HCEC 1CT (cell line): ENCODE measurements around the gene ACP7.
"Not testable (repeated sequence)": the region's sequence is repeated elsewhere in the genome, so short reads cannot be mapped to it uniquely, and the experiment has no call there.

Experiments used
- DNase-seq: peaks from one replicate; pipeline ENCODE4 v3.0.0-alpha.2; 2017

ACP7 gene, protein sequence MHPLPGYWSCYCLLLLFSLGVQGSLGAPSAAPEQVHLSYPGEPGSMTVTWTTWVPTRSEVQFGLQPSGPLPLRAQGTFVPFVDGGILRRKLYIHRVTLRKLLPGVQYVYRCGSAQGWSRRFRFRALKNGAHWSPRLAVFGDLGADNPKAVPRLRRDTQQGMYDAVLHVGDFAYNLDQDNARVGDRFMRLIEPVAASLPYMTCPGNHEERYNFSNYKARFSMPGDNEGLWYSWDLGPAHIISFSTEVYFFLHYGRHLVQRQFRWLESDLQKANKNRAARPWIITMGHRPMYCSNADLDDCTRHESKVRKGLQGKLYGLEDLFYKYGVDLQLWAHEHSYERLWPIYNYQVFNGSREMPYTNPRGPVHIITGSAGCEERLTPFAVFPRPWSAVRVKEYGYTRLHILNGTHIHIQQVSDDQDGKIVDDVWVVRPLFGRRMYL

GRCh38 chr19:39083983-39084731 is at the start of gene ACP7:
Gene ACP7, plus strand, starts transcription at chr19:39084368. Its CDS starts 902 bp downstream, at chr19:39085270.
- DNase-seq: no peak

DNA sequence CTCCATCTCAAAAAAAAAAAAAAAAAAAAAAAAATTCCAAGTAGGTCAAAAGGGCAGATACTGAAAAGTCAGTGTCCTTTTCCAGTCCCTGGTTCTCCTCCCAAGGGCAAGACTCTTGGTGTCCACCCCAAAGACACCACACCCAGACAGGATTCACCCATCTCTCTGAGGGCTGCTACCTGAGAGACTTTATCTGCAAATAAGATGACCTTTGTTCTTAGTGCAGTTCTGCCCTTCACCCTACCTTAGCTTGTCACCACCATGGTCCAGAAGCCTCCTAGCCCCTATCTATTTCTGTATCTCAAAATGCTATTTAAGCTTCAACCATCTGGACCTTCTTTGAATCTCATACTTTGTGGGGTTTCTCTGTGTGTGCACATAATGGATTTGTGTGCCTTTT is 47.6 kb upstream of the ACP7 start:
- DNase-seq: no peak

DNA sequence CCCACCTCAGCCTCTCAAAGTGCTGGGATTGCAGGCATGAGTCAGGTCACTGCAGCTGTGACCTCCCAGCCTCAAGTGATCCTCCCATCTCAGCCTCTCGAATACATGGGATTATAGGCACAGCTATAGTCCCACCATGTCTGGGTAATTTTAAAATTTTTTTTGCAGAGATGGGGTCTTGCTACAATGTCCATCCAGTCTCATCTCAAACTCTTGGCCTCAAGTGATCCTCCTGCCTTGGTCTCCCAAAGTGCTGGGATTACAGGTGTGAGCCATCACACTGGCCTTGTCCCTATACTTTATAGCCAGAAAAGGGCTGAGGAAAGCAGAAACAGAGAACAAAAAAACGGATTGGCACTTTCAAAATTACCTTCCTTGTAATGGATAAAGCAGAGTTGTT is 47.0 kb upstream of the ACP7 start:
- no peak for DNase-seq

- no peak for DNase-seq
These were observed 46.1 kb upstream of the ACP7 start for GRCh38 chr19:39038098-39038497.

- no peak for DNase-seq
These were observed 38.7 kb upstream of the ACP7 start for GRCh38 chr19:39045506-39045905.

DNA sequence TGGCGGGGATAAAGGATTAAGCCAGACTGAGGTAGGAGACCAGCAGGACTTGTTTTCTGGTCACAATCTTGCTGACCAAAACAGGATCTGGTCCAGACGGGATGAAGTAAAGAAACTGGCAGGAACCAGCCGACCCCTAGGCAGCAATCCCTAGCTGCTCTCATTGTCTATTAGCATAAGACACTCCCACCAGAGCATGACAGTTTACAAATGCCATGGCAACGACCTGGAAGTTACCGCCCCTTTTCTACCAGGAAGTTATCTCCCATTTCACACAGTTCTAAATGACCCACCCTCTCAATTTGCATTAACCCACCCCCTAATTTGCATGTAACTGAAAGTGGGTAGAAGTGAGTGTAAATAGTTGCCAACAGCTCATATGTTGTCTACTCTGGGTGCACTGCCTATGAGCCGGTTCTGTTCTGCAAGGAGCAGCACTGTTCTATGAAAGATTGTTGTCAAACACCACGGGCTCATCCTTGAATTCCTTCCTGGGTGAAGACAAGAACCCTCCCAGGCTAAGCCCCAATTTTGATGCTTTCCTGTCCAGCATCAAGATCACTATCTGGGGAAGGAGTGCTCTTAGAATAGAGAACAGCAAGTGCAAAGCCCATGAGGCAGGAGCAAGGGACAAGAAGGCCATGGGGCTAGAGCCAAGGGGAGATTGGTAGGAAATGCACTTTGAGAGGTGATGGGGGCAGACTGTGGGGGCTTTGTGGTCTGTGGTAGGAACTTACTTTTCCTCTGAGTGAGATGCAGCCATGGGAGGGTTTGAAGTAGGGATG is 37.9 kb upstream of the ACP7 start:
- no peak for DNase-seq

DNA sequence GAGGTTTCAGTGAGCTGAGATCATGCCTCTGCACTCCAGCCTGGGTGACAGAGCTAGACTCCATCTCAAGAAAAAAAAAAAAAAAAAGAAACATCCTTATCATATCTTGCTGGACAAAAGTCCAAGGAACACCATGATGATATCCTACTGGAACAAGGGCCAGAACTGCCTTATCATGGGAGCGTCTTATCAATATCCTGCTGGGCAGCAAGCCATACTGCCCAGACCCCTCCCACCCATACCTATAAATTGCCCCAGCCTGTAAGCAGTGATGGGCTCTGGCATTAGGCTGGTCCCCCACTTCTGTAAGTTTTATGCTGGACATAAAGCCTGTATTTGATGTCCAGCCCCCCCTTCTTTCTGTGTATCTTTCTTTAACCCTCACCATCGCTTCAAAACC is 37.1 kb upstream of the ACP7 start:
- no peak for DNase-seq

GRCh38 chr19:39052243-39052746 is 31.9 kb upstream of the ACP7 start:
- peak; percentile 36 for DNase-seq

- DNase-seq: no peak
These were observed 31.3 kb upstream of the ACP7 start for GRCh38 chr19:39052846-39053245.

- DNase-seq: no peak
These were observed 30.7 kb upstream of the ACP7 start for GRCh38 chr19:39053276-39054090.

GRCh38 chr19:39054091-39054470 is 30.1 kb upstream of the ACP7 start:
- DNase-seq: no peak

GRCh38 chr19:39057615-39058014 is 26.6 kb upstream of the ACP7 start:
- DNase-seq: no peak

- no peak for DNase-seq
These were observed 24.9 kb upstream of the ACP7 start for GRCh38 chr19:39059302-39059701.

- no peak for DNase-seq
These were observed 24.0 kb upstream of the ACP7 start for GRCh38 chr19:39060171-39060570.

GRCh38 chr19:39064405-39064804 is 19.8 kb upstream of the ACP7 start:
- no peak for DNase-seq

DNA sequence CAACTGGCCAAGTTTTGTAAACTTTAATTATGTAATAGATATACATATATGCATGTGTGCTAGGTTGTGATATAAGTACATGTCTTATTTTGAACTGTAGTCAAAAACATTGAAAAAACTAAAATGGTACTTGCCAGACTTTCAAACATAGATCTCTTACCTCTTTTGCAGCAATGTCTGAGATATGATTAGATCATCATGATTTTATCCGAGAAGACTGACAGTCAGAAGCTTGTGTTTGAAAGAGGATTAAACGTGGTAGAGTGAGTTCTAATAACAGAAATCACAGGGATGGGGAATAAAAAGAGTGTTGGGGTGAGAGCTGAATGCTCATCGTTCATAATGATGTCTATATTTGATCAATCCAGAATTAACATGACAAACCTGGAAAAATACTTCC is 18.2 kb upstream of the ACP7 start:
- DNase-seq: no peak

- no peak for DNase-seq
These were observed 17.1 kb upstream of the ACP7 start for GRCh38 chr19:39067104-39067503.

GRCh38 chr19:39068259-39068658 is 15.9 kb upstream of the ACP7 start:
- not testable (repeated sequence) for DNase-seq

DNA sequence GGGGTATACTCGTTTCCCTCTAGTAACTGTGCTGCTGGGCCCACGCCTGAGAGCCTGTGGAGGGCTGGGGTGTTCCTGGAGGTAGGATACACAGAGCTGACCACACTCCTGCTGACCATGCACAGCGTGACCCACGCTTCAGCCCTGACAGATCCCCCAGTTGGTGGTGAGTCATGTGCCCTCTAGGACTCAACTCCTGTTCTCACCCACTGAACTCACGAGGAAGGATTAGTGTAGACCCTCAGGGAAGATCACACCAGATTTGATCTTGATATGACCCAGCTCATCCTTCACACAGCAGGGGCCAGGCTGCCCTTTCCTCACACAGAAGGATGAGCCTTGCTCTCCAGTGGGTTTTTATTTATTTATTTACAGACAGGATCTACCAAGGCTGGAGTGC is 13.3 kb upstream of the ACP7 start:
- peak; percentile 51 for DNase-seq

- no peak for DNase-seq
These were observed 9.9 kb upstream of the ACP7 start for GRCh38 chr19:39074205-39074692.

GRCh38 chr19:39074942-39075341 is 9.2 kb upstream of the ACP7 start:
- no peak for DNase-seq

DNA sequence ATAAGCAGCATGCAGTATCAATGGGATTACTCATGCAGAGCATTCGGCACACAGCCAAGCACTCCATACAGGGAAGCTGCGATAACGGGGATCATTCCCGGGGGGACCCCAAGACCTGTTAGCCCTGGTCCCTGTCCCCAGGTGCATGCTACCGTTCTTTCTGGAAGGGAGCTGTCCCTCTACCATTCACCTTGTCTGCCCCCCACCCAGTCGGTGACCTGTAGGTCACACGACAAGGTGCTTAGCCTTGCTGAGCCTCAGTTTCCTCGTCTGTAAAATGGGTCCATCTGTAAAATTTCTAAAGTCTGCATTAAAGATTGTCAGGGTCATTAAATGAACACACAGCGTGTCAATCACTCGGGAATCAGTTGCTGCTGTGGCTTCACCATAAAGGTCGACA is 6.8 kb upstream of the ACP7 start:
- DNase-seq: no peak
